AG10803 (cell line): ENCODE measurements around the gene RADX.

Experiments
- DNase-seq: peaks from one replicate; pipeline ENCODE4 v3.0.0; 2010; ENCODE audit warnings: low read depth
- H3K4me3 ChIP-seq: 2 replicates; pipeline ENCODE4 v1.5.1; 2011; ENCODE audit warnings: mild to moderate bottlenecking, low read length, control low read depth
- CTCF ChIP-seq: conservative IDR thresholded peaks from 2 replicates; pipeline ENCODE4 v1.5.1; 2011; ENCODE audit warnings: mild to moderate bottlenecking, low read length, control low read depth, inconsistent platforms

The RADX gene

GRCh38 chrX:106611679-106612392 is at the start of gene RADX:
TSS of gene RADX (plus strand) at chrX:106611978. CDS start at chrX:106612081, 103 bp downstream.
- H3K4me3 ChIP-seq = peak within 1 kb of the TSS; percentile 69
- DNase-seq = peak; percentile 57
- TF ChIP-seq CTCF = no peak

GRCh38 chrX:106564986-106565385 is 46.8 kb upstream of the RADX start:
- no peak for TF ChIP-seq CTCF
- H3K4me3 ChIP-seq = no peak overlapping the region
- no peak for DNase-seq

GRCh38 chrX:106566362-106566761 is 45.4 kb upstream of the RADX start:
- no peak for TF ChIP-seq CTCF
- H3K4me3 ChIP-seq = no peak overlapping the region
- DNase-seq = no peak

GRCh38 chrX:106581856-106582255 is 29.9 kb upstream of the RADX start:
- no peak for TF ChIP-seq CTCF
- DNase-seq = no peak
- no peak overlapping the region for H3K4me3 ChIP-seq

- no peak for DNase-seq
- TF ChIP-seq CTCF = no peak
- H3K4me3 ChIP-seq = no peak overlapping the region
These were observed 26.3 kb upstream of the RADX start for GRCh38 chrX:106585478-106585877.

- no peak for TF ChIP-seq CTCF
- no peak overlapping the region for H3K4me3 ChIP-seq
- no peak for DNase-seq
These were observed 23.0 kb upstream of the RADX start for GRCh38 chrX:106588801-106589200.

- no peak for DNase-seq
- no peak for TF ChIP-seq CTCF
- no peak overlapping the region for H3K4me3 ChIP-seq
These were observed 12.4 kb upstream of the RADX start for GRCh38 chrX:106599411-106599810.
